NCI-H748 treated with DMSO at 0.1 percent for 48 hours (cell line): ENCODE measurements around the gene TASOR2.
A peak's percentile ranks its signal among the peaks of the same experiment; 100 is the strongest.

Source experiments
- DNase-seq: peaks from one replicate; lab custom pipeline; 2025; lab: John Stamatoyannopoulos, UW

The TASOR2 gene, protein sequence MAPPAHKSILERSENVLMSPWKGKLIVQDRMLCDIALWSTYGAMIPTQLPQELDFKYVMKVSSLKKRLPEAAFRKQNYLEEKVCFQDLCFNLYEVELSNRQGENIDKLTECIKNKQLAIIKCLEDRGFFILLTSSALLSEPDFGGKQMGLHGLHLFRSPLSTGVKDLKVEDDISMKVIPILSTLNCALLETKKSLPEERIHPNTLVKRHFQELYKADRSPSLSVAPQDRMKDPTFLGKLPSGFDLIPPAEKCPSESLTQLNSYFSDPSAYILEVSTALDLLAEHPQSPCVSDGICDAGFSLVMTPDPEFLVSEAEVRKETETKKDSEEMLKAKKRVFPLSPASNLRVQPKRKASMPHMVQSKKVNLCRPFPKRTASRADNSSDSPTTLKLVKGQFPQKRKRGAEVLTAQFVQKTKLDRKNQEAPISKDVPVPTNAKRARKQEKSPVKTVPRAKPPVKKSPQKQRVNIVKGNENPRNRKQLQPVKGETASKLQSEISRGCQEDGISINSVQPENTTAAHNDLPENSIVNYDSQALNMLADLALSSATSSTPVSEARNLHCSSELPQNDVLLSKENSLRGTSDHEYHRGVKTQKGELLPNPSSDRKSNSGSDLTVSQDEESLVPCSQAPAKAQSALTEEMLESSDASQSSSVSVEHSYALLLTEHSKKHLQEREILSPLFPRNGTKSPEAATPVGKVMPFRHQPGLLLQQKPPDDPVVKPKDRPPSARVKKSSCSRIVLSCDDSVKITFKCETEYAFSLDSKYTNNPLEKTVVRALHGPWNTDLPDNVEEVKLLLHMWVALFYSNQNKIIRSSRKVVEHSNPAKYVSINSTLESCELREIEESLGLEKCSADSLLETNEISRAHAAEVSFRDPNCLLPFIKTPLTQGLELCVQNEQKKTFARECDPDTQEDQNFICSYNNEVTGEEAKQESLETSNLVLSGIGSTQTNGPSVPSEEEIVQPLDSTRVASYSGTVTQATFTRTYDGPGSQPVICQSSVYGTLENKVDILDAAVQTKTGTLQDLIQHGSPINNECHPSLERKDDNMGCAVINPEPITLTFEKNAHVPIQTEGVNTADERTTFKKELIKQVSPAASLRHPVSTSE (N-terminal part only)

DNA sequence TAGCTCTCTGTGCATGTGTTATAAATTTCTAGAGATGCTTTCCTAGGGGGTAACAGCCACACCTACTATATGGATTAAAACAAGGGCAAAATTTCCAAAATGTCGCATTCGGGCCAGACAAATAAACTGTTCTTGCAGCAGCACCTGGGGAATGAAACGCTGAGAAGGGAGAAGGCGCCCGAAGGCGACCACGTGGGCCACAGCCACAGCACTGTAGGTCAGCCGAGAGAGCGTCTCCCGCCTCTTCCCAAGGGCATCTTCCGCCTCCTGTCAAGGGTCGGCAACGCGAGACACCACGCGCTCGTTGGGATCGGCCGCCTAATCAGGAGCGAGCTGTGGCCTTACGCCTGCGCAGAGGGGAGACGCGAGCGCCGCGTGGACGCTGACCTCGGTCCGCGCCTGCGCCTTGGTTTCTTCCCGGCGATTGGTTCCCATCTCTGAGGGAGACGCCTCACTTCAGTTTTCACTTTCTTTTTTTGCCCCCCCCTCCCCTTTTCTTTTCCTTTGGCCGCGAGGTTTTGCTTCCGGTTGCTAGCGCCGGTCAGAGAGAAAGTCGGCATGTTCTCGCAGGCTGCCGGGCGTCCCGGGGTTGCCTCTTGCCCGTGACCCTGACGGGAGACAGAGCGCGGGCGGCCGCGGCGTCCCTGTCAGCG is at the start of gene TASOR2:
TASOR2 (plus strand) TSS at position 521 of the 653 bp plus-strand sequence. CDS start 35,805 bp downstream, outside the sequence.
- DNase-seq: peak; percentile 82

GRCh38 chr10:5634918-5635317 is 49.7 kb upstream of the TASOR2 start:
- no peak for DNase-seq

- no peak for DNase-seq
Measured at GRCh38 chr10:5638494-5638893, 46.1 kb upstream of the TASOR2 start.

GRCh38 chr10:5639066-5639465 is 45.6 kb upstream of the TASOR2 start:
- DNase-seq: no peak

GRCh38 chr10:5640036-5640435 is 44.6 kb upstream of the TASOR2 start:
- DNase-seq: no peak

GRCh38 chr10:5640501-5640900 is 44.1 kb upstream of the TASOR2 start:
- DNase-seq: no peak

DNA sequence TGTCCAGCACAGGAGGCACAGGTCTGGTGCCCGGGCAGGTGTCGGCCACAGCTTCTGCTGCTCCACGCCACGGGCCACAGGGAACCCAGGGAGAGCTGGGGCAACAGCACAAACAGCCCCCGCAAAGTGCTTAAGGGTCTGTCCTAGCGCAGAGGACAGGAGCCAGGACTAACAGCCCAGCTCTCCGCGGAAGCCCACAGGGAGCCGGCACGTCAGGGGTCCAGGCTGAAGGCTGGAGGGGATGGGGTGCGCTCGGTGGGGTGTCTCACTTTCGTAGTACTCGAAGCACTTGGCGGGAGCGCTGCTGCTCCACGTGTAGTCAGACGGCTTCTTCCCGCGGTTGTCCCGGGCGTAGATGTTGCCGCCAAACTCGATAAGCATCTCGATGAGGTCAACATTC is 43.1 kb upstream of the TASOR2 start:
- DNase-seq: no peak

DNA sequence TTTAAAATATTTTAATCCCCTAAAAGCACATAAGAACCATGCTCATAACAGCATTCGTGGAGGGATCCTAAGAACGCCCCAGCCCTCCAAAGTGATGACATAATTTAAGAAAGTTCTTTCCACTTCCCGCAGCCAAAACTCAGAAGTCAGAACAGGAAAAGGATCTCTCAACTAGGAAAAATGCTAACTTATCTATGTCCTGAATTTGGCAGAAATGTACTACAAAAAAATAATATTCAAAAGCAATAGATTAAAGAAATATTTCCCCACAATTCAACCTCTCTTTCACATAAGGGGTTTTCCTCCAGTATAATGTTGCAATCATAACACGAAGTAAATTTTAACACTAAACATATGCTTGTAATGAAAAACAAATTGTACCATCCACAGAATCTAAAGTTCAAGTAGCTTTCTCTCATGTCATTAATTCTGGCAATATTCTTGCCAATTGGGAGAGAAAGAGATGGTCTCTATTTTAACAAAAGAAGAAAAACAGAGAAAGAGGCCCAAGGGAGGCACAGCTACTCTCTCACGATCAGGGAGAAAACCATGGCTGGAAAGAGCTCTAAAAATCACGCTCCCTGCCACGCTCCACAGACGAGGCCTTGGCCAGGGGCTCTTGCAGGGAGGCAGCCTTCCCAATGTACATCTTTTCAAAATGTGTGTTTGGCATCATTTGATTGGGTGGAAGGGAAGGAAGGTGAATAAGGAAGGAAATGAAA is 41.1 kb upstream of the TASOR2 start:
- DNase-seq: no peak

- no peak for DNase-seq
Measured at GRCh38 chr10:5644930-5645329, 39.7 kb upstream of the TASOR2 start.

DNA sequence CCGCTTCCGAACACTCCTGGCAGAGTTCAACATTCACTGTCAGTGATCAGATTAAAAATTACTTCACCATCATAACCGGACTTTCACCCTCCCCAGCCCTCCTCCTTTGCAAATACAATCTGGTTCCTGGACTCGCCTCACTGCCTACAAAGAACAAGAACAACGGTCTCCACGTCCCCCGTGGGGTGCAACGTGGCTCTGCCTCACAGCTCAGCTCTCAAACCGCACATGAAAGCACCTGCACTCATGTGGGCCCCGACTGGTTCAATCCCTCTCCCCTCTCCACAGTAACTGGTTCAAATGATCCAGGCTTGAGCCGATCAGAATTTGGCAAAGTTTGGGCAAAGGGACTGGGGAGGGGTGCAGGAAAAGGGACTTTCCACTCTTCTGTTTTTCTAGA is 39.3 kb upstream of the TASOR2 start:
- no peak for DNase-seq

DNA sequence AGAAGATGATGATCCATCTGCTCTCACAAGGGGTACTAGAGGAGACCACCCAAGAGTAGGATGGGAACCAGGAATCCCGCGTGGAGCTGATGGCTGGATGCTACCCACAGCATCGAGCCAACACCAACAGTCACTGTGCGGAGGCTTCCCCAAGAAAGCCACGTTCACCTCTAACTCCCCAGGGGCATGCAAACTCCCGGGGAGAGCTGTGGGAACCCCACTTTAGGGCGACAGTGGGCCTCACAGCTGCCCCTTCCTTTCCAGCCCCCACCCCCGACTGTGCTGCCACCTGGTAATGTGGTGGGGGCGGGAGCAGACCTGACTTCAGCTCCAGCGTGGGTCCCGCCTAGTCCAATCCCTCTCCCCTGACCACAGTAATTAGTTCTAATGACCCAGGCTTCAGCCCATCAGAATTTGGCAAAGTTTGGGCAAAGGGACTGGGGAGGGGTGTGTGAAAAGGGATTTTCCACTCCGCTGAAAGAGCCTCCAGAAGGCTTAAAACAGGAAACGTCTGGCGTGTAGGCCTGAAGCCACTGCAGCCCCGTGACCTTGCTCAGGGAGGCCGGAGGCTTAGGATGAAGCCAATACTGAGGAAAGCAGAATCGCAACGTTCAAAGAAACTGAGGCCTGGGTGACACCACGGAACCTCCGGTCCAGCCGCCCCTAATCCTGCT is 38.6 kb upstream of the TASOR2 start:
- no peak for DNase-seq

GRCh38 chr10:5647507-5648240 is 37.0 kb upstream of the TASOR2 start:
- DNase-seq: no peak

DNA sequence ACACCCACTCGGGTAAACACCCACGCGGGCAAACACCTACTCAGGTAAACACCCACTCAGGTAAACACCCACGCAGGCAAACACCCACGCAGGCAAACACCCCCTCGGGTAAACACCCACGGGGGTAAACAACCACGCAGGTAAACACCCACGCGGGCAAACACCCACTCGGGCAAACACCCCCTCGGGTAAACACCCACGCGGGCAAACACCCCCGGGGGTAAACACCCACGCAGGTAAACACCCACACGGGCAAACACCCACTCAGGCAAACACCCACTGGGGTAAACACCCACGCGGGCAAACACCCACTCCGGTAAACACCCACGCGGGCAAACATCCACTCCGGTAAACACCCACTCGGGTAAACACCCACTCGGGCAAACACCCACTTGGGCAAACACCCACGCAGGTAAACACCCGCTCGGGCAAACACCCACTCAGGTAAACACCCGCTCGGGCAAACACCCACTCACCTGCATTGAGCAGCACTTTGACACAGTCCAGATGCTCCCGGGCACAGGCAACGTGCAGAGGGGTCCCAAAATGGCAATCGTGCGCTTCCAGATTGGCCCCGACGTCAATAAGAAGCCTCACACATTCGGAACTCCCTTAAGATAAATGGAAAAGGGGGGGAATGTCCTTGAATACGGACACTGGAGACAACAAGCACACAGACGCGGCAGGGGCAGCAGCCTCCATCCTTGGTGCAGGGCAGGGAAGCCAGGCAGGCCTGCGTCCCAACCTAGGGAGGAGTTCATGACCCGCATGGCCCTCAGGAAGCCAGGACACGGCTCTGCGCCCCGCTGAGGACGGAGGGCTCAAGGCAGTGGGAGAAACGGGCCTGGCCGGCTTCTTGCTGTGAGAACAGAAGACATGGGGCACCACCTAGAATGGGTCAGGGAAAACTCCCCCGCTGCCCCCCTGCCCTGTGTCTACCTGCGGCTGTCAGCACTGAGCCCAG is 35.9 kb upstream of the TASOR2 start:
- no peak for DNase-seq

- no peak for DNase-seq
Measured at GRCh38 chr10:5649746-5650145, 34.9 kb upstream of the TASOR2 start.

GRCh38 chr10:5650664-5651387 is 33.8 kb upstream of the TASOR2 start:
- no peak for DNase-seq

GRCh38 chr10:5651388-5651764 is 33.3 kb upstream of the TASOR2 start:
- DNase-seq: no peak

DNA sequence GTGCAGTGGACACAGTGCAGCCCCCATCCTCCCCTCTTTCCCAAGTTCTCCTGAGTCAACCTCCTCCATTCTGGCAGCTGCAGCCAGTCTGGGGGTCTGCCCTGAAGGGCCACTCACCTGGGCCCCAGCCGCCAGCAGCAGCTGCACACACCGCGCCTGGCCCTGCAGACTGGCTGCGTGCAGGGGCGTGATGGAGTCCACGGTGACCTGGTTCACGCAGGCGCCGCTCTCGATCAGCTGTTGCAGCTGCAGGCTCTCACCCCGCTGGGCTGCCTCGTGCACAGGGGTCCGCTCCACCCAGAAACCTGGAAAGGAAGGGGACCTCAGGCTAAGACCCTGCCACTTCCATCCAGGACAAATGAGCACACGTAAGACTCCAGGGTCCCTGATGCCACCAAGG is 31.9 kb upstream of the TASOR2 start:
- no peak for DNase-seq

DNA sequence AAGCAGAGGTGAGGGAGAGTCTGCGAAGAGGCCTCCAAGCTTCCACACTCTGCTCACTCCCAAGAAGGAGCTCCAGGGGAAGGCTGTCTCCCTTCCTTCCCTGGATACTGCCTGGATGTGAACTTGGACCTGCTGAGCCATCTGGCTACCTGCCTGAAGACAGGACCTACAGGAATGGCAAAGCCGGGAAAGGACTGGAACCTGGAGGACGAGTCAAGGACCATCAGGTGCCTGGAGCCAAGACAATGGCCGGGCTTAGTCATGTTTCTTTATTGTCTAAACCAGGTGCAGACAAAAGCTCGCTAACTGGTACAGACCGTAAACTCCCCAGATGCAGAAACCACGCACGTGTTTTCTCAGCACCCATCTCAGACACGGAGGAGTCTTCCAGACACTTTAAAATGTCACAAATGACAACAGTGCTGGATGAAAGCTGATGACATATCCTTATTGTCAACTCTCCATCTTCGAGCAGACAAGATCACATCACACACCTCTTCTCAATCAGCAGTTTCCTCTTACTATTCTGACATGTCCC is 30.4 kb upstream of the TASOR2 start:
- no peak for DNase-seq
